ENCODE data around the gene FASTKD1.
A peak's percentile ranks its signal among the peaks of the same experiment; 100 is the strongest.
"Not testable (repeated sequence)": the region's sequence is repeated elsewhere in the genome, so short reads cannot be mapped to it uniquely, and the experiment has no call there.

Gene FASTKD1

DNA sequence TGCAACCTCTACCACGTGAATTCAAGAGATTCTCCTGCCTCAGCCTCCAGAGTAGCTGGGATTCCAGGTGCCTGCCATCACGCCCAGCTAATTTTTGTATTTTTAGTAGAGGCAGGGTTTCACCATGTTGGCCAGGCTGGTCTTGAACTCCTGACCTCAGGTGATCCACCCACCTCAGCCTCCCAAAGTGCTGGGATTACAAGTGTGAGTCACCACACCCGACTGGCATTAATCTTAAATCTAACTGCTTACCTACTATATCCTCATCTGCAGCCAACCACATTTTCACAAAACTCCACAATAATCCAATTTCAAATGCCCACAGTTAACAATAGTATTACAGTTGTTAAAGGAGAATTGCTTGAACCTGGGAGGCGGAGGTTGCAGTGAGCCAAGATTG lies 2.9 kb downstream of the FASTKD1 start:
- not testable (repeated sequence) for DNase-seq

DNA sequence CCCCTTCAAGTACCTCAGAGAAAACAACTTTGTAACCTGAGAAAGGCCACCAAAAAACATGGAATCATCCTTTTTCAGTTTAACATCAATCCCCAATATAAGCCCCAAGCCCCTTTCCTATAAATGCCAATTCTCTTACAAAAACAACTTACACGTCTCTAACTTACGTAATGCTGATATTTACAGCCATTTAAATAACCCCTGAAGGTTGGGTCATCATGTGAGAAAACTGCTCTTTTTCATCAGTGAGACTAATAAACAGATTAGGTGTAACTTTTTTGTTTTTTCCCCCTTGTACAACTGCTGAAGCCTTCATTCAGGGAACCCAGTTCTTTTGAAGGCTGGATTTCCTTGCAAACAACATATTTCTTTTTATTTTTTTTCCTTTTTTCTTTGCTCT lies 3.7 kb downstream of the FASTKD1 start:
- no peak for DNase-seq

DNA sequence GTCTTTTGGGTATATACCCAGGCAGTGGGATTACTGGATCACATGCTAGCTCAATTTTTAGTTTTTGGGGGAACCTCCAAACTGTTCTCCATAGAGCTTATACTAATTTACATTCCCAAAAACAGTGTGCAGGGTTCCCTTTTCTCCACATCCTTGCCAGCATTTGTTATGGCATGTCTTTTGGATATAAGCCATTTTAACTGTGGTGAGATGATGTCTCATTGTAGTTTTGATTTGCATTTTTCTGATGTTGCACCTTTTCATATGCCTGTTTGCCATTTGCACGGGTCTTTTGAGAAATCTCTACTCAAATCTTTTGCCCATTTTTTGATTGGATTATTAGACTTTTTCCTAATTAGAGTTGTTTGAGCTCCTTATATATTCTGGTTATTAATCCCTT lies 8.0 kb downstream of the FASTKD1 start:
- no peak for DNase-seq

DNA sequence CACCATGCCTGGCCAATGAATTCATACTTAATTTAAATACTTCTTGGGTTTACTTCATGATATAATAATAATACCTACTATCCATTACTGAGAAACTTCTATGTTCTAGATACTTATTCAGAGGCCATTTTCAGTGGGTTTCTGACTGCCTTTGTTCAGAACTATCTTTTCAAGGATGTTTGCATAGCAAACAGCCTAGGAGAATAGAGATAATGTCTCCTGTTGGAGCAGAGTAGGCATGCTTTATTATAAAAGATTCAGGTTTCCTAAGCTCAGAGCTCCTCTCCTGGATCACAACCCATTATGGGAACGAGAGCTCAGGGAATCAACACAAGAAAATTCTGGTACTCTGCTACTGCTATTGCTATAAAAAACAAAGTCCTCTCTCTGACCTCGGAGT lies 11.1 kb downstream of the FASTKD1 start:
- DNase-seq = no peak

DNA sequence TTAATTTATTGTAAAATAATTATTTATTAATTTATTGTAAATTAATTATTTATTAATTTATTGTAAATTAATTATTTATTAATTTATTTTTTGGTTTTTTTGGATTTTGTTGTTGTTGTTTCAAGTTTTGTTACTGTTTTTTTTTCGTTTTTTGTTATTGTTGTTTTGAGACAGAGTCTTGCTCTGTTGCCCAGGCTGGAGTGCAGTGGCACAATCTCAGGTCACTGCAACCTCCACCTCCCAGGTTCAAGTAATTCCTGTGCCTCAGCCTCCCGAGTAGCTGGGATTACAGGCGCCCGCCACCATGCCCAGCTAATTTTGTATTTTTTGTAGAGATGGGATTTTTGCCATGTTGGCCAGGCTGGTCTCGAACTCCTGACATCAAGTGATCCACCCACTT lies 11.6 kb downstream of the FASTKD1 start:
- not testable (repeated sequence) for DNase-seq

DNA sequence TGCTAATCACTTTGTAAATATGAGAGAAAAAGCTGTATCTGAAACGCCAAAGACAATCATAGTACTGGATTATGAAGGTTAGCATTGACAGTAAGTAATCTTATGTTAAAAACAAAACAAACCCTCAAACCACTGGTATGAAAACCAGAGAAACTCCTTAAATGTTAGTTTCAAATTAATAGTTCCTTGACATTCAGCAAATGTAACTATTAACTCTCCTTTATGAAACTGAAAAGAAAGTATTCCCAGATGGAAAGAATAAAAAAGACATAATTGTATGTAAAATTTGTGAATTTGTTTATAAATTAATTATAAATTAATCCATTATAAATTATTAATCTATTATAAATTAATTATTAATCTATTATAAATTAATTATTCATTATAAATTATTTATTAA lies 12.3 kb downstream of the FASTKD1 start:
- no peak for DNase-seq

DNA sequence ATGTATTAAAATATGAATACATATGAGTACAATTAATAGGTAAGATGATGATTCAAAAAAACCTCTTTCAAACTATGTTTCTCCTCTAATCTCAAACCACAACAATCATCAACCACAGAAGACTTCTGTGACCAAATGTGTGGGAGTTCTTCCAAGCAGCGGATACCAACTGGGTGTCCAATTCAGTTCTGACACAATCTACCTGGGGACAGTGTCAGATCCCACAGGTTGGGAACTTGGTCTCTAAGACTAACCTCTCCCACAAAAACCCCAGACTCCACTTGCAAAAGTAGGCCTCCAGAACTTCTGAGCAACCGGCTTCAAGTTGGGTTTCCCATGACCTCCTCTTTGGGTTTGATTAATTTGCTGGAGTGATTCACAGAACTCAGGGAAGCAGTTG lies 26.9 kb downstream of the FASTKD1 start:
- DNase-seq = no peak

DNA sequence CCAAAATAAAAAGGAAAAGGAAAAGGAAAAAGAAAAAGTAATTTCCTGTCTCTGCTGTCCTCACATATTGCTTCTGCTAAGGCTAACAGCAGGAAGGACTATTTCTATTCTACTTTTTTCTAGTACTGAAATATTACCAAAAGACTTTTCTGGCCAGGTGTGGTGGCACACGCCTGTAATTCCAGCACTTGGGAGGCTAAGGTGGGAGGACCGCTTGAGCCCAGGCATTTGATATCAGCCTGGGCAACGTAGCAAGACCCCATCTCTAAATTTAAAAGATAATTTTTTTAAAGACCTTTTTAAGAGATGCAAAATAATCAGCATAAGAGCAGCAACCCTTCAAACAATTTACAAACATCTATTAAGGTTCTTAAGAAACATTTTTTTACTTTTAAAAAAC lies 31.2 kb downstream of the FASTKD1 start:
- no peak for DNase-seq

DNA sequence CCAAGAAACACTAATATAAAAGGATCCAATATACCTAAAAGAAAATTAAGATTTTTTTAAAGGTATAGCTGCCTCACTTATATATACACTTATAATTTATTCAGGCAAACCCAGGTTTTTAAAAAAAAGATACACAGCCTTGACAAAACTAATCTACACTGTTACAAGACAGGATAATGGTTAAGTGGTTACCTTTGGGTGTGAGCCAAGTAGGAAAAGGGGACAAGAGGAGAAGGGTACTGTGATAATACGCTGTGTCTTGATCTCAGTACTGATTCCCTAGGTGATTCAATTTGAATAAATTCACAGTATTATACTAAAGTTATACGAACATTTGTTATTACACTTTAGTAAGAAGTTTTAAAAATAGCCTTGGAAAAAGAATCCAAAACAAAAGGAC lies 33.5 kb downstream of the FASTKD1 start:
- no peak for DNase-seq

DNA sequence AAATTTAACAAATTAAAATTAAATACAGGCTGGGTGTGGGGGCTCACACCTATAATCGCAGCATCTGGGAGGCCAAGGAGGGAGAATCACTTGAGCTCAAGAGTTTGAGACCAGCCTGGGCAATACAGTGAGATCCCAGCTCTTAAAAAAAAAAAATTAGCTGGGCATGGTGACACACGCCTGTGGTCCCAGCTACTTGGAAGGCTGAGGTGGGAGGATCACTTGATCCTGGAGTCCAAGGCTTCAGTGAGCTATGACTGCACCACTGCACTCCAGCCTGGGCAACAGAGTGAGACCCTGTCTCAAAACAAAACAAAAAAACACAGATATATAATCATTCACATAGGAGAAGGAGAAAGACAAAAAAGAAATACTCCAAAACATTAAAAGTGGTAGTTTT lies 34.2 kb downstream of the FASTKD1 start:
- not testable (repeated sequence) for DNase-seq

DNA sequence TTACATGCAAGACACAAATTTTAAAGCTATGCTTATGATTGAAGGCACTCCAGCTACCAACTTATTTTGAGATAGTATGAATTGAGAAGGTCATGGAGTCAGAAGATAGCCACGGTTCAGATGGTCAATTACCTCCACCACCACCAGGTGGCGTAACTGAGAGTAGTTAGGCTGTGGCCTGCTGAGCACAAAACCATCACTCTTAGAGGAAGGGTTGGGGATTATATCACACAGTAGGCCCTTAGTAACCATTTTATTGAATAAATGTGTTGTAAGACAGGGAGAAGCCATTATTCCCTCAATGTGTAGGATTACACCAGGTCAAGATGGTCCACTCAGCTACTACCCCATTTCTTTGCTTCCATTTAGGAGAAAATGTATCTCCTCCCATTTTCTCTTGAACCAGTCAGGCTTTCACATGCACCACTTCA lies 45.4 kb downstream of the FASTKD1 start:
- peak; percentile 72 for DNase-seq

DNA sequence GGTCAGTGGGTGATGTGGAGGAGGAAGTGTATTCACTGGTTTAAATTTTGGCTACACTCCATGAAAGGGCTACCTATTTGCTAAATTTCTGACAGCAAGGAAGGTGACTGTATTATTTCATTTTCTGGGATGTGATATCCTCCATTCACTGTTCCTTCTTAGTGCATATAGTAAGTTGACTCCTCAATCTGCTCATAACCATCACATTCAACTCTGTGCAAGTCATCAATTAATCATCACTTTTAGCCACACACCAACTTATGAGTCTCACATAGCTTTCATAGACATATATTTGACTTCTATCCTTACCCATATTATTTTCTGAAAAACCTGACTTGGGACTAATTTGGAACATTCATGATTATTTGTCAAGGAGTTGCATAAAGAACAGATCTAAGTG lies 47.2 kb downstream of the FASTKD1 start:
- no peak for DNase-seq

DNA sequence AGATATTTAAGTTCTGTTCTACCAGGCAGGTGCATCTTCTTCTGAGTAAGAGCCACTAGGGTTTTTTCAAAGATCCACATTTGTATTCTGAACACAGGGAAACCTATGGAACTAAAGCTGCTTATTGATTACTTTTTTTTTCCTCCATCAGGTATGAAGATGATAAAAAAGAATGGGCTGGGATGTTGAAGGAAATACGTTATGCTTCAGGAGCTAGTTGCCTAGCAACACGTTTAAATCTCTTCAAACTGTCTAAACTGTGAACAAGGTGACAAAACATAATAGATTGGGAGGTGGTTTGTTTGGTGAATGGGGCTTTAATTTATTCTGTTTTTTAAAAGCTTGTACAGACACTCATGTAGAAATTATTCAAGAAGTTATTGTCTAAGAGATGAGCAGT lies 48.2 kb downstream of the FASTKD1 start:
- DNase-seq = no peak

DNA sequence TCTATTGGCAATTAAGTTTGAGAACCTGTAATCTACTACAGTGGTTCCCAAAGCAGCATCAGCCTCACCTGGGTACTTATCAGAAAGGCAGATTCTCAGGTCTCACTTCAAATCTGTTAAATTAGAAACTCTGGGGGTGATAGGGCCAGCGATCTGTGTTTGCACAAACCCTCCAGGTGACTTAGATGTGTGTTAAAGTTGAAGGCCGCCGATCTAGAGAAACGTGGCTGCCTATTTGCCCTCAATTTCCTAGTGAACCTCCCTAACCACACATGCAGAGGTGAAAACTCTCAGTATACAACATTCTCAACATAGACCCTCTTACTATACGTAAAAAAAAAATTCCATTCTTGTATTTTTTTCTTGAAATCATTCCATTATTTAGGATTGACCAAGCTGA lies 50.0 kb downstream of the FASTKD1 start:
- DNase-seq = no peak

DNA sequence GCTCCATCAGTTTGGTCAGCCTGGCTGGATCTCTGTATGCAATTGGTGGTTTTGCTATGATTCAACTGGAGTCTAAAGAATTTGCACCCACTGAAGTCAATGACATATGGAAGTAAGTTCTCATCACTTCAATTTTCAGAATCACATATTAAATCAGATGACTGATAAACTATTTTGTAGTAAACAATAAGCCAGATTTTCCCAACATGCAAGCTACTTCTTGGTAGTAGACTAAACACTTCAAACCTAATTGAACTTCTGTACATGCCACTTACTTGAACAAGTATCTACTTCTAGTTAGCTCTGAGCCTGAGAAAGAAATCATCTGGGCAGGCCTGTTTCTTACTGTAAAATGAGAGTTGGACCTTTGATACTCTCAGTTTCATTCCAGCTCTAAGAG lies 52.8 kb downstream of the FASTKD1 start:
- no peak for DNase-seq

DNA sequence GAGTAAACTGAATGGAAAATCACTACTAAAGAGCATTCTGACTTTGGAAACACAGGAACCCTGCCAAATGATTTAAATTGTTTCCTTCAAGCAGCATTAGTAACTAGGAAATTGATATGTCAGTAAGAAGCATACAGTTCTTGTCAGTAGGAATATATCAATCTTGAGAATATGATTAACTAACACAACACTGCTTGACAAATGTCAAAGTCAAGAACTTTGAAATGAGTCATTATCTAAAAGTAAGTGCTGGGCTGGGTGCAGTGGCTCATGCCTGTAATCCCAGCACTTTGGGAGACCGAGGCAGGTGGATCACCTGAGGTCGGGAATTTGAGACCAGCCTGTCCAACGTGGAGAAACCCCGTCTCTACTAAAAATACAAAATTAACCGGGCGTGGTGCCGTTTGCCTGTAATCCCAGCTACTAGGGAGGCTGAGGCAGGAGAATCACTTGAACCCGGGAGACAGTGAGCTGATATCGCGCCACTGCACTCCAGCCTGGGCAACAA lies 57.1 kb downstream of the FASTKD1 start:
- not testable (repeated sequence) for DNase-seq

DNA sequence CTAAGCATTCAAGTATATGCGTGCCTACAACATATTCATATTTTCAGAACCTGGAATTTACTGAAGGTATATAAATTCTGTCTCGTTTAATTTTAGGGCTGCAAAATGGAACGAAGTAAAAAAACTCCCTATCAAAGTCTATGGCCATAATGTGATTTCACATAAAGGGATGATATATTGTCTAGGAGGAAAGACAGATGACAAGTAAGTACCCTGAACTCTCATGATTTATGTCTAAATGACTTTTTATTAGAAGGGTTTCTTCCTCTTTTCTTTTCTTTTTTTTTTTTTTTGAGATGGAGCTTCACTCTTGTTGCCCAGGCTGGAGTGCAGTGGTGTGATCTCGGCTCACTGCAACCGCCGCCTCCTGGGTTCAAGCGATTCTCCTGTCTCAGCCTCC lies 58.9 kb downstream of the FASTKD1 start:
- DNase-seq = not testable (repeated sequence)

DNA sequence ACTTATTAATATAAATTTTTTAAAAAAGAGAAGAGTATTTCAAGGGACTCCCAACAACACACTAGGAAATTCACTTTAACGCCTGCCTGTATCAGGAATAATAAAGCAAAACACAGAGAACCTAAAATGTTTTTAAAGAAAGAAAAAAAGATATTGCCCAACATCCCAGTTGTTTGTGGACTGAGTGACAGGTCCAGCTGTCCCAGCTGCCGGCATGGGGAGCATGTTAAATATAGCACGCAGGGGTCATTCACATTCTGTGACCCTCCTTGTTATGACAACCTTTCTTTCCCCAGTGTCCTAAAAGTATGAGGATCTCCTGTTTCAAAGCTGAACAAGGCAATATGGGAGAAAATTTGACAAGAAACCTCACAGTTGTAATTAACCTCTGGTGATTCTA lies 59.7 kb downstream of the FASTKD1 start:
- no peak for DNase-seq

DNA sequence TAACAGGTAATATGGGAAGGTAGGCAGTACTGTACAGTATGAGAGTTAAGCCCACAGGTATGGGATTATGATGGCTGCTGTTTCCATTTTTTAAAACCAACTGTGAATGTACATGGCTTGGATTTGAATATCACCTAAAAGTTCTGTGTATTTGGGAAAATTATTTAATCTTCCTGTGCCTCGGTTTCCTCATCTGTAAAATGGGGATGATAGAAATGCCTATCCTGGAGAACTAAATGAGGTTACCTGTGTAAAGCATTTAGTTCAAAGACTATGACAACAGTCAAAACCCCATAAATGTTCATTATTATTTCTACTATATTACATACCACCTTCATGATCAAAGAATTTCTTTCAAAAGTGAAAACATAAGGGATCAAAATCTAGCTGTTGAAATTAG lies 60.6 kb downstream of the FASTKD1 start:
- no peak for DNase-seq

DNA sequence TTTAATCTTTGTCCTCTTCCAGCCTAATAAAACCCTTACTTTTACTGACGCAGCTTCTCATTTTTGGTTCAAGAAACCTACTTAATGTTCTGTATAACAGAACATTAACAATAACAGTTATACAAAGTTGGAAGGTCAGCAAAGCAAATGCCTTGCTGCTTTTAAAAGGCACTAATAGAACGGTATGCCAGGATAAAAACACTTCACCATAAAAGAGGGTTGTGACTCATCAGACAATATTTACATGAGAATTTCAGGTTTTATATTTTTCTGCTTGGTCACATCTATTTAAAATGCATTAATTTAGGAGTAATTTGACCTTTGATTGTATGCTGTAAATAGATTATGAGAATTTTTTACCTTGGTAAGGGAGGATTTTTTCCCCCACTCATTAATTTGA lies 61.1 kb downstream of the FASTKD1 start:
- no peak for DNase-seq

DNA sequence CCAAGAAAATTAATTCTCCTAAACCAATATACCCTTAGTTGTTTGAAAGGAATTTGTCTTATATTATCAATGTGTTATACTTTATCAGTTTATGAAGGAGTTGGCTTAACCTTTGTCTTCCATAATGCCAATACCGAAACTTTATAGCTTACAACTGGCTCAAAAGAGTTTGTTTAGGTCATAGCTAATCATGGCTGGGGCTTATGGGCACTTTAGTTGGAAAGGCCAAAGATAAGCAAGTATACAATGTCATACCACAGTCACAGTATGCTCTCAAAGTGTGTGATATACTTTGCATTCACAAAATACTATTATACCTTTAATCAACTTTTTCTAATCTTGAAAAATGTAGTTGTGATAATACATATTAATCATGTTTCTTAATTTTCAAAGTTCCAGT lies 61.8 kb downstream of the FASTKD1 start:
- DNase-seq = no peak

DNA sequence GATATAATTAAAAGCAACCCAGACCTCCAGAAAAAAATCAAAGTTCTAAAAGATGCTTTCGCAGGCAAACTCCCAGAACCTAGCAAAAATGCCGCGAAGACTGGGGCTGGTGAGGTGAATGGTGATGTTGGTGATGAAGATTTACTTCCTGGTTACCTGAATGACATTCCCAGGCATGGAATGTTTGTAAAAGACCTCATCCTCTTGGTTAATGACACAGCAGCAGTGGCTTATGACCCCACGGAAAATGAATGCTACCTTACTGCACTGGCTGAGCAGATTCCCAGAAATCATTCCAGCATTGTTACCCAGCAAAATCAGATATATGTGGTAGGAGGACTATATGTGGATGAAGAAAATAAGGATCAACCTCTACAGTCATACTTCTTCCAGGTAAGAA lies 63.2 kb downstream of the FASTKD1 start:
- DNase-seq = no peak

DNA sequence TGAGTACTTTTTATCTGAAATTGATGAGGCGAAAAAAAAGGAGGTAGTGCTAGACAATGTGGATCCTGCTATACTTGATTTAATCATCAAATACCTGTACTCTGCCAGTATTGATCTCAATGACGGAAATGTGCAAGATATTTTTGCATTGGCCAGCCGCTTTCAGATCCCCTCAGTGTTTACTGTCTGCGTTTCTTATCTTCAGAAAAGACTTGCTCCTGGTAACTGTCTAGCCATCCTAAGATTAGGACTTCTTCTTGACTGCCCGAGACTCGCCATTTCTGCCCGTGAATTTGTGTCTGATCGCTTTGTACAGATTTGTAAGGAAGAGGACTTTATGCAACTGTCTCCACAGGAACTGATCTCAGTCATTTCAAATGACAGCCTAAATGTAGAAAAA lies 63.7 kb downstream of the FASTKD1 start:
- DNase-seq = no peak

DNA sequence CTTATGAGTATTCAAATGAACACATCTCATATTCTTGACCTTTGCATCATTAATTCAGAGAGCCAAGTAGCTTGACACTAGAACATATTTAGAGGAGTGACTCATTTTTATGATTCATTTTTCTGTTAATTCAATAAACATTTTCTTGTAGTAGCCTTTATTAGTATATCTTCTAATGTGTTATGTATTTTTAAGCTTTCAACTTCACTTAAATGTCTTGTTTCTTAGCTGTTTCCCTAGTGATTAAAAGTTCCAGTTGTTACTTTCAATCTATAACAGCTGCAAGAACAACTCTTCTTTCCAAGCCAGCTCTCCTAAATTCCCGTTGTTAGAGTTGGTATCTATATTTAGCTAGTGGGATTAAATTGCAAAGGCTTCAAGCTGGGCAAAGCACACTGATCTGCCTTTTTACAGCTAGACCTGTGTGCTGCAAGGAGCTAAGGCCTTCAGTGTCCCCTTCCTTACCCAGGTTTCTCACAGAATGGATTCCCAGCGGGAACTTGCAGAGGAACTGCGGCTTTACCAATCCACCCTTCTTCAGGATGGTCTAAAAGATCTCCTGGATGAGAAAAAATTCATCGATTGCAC lies 64.3 kb downstream of the FASTKD1 start, which contains the start of gene KLHL41:
TSS of gene KLHL41 (plus strand) at position 405 of the 588 bp plus-strand sequence. CDS start at position 482, 77 bp downstream.
- DNase-seq = no peak

DNA sequence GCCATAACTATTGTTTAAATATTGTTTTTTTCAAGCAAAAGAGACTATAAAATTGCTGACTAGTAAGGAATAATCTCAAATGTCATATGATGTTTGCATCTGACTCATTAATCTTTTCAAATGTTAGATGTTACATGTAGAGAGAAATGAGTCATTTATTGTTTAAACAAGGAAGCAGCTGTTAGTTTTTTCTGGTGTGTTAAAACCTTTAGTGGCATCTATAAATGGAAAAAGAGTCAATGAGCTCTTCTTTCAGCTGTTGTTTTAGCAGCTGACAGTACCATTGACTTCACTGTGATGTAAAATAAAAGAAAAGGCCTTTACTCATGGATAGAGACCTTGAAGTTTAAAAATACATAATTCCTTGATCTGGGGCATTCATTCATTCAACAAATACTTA lies 66.0 kb downstream of the FASTKD1 start:
- no peak for DNase-seq

All from CD4-positive, alpha-beta T cell treated with Interleukin-21 for 1 hour (primary cell).